GM18907 (cell line): ENCODE measurements around the gene PDE10A.

ENCODE experiments used
- ATAC-seq: cut with Tn5 transposase; IDR thresholded peaks from one replicate; pipeline ENCODE4 v1.9.1; 2021; ENCODE audit warnings: mild to moderate bottlenecking, moderate library complexity; ENCODE audit not compliant: unreplicated experiment

Gene PDE10A

DNA sequence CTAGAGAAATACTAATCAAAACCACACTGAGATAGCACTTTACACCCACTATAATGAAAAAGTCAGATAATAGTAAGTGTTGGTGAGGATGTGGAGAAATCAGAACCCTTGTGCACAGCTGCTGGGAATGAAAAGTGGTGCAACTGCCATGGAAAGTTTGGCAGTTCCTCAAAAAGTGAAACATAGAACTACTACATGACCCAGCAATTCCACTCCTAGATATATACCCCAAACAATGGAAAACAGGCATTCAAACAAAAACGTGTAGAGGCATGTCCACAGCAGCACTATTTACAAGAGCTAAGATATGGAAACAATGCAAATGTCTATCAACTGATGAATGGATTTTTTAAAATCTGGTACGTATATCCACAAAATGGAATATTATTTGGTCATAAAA lies 236.1 kb downstream of the PDE10A start:
- no peak for ATAC-seq

DNA sequence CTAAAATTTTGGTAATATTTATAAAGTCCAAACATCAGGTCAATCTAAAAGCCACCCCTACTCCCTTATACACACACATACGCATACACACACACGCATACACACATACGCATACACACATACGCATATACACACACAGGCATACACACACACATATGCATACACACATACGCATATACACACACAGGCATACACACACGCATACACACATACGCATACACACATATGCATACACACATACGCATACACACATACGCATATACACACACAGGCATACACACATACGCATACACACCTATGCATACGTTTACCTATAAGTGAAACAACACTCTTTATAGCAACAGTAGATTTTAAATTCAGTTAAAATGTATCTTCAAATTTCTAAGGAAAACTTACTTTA lies 240.8 kb downstream of the PDE10A start:
- no peak for ATAC-seq

DNA sequence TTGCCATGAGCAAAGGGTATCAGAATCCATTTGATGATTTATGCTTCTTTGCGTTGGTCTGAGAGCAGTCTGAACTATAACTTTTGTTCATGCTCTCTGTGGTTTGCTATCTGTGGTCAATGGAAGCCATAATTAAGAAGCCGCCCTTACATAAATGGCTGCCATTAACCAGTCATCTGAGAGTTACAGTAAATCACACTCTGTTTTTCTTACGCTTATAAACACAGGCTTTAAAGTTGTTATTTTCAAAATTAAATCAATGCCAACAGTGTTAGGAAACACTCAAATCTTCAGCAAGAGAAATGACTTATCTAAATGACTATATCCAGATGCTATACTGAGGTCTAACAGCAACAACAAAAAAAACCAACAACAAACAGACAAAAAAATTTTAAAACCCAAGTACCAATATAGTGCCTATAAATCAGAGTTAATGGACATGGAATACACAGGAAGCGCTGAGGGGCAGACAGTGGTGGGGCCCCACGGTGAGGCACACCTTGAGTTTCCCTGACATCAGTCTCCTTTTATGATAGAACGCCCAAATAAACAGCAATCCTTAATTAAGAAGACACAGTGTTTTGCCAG lies 245.7 kb downstream of the PDE10A start:
- ATAC-seq = no peak

DNA sequence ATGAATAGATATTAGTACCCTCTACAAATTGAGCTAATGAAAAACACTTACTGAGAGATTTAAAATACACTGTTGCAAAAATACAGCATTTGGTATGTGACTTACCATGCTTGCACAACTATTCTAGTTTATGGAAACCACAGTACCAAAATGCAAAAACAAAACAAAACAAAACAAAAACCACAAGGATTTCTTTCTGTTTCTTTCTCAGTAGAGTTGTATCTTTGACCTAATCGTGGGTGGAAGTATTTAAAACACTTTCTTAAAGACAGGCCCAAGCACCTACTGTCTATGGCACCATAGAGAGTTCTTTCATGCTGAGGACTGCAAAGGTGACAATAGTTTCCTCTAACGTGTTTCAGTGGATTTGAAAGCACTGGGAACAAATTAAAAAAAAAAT lies 258.3 kb downstream of the PDE10A start:
- no peak for ATAC-seq

DNA sequence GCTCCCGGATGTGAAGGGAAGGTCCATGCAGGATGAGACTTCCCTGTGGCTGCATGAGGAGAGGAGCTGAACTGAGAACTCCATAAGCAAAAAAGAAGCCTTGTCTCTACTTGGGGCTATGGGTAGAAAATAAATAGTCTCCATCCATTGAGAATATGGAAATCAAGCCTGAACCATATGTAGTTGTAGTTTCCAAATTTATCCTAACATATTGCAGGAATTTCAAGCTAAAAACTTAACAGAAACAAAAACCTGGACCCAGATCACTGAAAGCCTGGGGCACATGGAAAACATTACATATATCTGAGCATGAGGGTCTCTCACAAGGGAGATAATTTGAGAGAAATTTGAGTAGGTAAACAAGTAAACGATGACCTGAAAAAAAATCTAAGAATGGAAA lies 258.7 kb downstream of the PDE10A start:
- no peak for ATAC-seq

DNA sequence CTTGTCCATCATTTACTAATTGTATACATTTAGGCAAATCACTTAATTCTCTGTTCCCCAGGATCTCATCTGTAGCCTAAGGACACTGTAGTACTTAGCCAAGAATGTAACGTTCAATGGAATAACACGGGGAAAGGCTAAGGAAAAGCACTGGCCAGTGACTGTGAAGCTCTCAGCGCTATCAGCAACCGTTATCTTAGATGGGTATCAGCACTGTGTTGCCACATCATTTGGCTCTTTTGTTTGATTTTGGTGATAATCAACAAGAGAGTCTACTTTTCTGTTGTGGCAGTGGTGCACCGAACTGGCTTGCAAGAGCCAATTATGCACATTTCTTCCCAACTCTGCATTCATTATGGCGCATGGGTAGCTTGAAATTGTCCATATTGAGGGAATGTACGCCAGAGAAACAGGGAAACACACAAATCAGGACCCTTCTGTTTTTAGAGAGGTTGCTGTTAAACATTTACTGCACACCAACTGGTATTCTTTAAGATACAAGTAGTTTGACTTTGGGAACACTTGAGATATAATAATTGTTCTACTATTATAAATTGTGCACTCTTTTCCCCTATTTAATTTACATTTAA lies 259.9 kb downstream of the PDE10A start:
- no peak for ATAC-seq

DNA sequence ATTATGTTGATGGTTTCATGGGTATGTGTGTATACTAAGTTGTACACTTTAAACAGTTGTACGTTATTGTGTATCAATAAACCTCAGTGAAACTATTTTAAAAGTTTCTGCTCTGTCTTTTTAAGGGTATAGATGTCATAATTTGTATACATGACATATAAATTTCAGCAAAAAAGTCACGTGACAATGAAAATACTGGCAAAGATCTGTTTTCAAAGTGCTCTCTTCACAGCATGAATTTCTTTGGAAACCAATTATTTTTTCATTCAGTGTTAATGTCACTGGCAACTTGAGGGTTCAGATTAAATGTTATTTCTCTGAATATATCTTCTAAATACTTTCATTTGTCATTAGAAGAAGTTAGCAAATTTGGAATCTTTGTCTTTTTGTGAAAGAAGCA lies 261.9 kb downstream of the PDE10A start:
- no peak for ATAC-seq

DNA sequence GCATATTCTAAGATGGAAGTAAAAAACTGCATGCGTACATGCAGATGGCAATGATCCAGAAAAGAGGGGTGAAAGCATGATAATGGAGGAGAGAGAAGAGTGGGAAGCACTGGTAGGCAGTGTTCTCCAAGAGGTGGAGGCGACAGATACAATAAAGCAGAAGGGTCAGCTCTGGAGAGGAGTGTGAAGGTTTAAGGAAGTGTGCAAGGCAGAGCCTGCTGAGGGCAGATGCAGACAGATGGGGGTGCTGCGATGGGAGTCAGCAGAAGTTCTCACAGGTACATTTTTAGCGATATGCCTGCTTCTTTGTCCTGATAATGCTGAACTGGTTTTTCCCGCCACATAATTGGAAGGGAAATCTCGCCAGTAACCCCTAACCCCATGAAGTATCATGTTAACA lies 272.6 kb downstream of the PDE10A start:
- no peak for ATAC-seq

DNA sequence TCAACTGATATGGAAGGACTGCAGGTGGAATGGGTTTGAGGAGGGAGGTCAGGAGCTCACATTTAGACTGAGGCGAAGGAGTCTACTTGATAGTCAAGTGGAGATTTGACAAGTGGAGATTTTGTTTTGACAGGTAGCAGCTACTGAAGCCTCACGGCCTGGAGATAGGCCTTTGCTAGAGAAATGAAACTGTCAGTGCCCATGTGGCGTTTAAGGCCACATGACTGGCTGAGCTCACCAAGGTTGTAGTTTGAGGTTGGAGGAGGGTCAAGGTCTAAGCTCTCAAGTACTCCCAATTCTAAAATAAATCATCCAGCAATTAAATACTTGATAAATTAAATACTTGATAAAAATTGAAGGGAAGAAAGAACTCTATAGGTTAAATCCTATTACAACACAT lies 273.5 kb downstream of the PDE10A start:
- no peak for ATAC-seq

DNA sequence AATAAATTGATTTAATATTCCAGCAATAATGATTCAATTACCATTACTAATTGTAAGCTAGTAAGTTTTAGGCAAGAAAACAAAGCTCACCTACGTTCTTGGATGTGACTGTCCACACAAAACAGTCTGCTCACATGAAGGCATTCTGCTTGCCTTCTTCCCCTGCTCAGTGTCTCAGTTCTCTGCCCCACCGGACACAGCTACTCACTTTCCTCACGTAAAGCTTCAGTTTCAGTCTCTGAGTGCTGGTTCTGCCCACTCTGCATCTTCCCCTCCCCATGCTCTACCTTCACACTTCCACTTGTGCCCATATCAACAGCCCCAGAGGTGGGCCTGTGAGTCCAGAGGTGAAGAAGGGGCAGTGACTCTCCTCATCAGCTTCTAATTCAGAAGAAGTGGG lies 279.7 kb downstream of the PDE10A start:
- no peak for ATAC-seq

DNA sequence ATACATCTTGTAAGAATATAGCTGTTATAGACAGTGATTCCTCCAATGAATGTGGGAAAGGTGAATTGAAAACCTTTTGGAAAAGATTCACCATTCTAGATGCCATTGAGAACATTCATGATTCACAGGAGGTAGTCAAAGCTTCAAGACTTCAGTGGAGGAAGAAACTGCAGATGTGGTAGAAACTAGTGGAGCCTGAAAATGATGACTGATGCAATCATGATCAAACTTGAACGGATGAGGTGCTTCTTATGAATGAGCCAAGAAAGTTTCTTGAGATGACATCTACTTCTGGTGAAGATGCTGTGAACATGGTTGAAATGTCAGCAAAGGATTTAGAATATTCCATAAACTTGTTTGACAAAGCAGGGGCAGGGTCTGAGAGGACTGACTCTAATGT lies 286.9 kb downstream of the PDE10A start:
- no peak for ATAC-seq

DNA sequence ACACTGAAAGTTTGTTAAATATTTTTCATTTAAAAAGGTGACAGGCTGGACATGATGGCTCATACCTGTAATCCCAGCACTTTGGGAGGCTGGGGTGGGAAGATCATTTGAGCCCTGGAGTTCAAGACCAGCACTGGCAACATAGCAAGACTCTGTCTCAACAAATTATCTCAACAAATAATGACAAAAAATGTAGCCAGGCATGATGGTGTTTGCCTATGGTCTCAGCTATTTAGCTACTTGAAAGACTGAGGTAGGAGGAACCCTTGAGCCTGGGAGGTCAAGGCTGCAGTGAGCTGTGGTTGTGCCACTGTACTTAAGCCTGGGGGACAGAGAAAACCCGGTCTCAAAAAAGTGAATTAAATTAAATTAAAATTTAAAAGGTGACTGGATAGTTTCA lies 297.7 kb downstream of the PDE10A start:
- no peak for ATAC-seq

DNA sequence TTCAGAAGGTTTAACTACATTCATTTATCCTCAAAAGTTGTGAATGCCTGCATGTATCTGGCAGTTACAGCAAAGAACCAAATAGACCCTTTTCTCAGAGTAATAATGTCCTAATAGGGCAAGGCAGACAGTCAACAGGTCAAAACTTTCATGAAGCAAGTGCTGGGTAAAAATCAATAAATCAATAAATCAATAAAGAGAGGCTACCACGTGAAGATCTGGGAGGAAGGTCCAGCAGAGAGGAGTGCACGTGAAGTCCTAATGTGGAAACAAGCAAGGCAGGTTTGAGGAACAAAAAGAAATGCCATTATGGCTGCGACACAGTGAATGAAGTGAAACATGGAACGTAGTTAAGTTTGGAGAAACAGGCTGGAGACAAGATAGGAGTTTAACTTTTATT lies 317.3 kb downstream of the PDE10A start:
- ATAC-seq = no peak

DNA sequence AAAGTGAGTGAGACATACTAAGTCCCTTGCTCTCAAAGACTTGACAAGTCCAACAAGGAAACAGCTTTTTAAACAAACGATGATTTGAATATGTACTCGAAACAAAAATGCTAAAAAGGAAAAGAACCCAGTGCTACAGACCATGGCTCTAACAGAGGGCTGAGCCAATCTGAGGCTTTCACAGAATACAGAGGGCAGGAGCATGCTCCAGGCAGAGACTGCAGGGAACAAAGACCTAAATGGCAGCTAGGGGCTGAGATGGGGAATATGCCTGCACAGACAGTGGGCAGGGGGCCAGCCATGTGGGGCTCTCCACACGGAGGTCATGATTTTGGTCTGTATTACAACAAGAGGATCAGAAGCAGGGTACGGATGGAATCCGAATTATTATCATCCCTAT lies 322.5 kb downstream of the PDE10A start:
- no peak for ATAC-seq

DNA sequence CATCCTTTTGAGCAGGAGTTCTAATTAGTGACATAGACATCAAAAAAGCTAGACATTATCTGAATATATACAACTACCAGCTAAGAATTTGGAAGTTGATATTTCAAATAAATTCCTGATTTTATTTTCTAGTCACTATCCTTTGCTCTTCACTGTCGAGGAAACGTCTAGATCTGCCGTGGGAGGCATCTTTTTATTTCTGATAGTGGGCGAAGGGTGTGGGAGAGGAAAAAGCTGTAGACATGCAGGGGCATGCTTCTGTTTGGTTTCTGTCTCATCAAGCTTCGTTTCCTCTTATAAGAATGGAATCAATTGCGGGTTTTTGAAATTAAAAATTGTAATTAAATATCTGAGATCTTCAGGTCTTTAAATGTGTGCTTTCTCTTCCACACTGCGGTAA lies 337.4 kb downstream of the PDE10A start:
- no peak for ATAC-seq

DNA sequence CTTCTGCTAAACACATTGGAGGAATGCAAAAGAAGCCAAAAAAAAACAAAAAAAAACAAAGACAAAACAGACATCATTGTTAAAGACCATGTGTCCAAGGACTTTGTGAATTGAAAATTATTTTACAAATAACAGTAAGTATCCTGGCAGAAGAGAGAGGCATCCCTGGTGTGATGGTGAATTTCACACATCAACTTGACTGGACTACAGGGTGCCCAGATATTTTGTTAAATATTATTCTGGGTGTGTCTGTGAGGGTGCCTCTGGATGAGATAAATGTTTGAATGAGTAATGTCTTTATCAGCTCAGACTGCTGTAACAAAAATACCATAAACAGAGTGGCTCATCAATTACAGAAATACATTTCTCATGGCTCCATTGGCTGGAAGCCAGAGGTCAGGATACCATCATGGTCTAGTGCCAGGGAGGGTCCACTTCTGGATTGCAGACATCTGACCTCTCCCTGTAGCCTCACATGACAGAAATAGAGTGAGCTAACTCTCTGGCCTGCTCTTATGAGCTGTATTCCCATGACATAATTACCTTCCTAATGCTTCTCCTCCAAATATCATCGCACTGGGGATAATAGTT lies 341.4 kb downstream of the PDE10A start:
- no peak for ATAC-seq

DNA sequence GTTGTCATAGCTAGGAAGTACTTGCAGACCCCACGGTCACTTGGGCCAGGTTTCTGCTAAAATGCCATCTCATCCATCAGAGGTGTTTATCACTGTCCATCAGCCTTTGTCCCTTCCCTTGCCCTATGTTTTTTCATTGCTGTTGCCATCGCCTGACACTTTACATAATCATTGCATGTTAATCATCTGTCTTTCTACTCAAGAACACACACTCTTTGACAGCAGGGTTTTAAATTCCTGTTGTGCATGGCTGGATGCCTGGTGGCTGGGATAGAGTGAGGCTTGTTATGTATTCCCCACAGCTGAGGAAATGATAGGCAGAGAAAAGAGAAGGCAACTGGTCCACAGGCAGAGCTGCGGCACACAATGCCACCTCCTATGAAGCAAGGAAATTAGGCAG lies 341.9 kb downstream of the PDE10A start:
- ATAC-seq = no peak

DNA sequence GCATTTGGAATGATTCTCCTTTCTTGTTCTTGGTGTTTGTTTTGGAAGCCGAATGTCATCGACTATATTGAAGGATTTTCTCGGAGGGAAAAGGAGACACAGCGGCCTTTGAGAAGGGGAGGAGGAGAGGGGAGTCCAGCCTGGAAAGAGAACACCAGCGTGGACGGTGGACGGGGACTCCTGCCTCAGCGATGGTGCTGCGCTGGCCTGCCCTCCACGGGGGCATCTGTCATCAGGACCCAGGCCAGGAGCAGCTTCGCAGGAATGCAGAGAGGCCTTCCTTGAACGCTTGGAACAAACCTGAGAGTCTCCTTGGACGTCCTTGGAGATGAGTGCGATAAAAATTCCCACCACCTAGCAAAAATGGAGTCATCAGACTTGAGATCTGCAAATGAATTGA lies 345.3 kb downstream of the PDE10A start:
- ATAC-seq = no peak

DNA sequence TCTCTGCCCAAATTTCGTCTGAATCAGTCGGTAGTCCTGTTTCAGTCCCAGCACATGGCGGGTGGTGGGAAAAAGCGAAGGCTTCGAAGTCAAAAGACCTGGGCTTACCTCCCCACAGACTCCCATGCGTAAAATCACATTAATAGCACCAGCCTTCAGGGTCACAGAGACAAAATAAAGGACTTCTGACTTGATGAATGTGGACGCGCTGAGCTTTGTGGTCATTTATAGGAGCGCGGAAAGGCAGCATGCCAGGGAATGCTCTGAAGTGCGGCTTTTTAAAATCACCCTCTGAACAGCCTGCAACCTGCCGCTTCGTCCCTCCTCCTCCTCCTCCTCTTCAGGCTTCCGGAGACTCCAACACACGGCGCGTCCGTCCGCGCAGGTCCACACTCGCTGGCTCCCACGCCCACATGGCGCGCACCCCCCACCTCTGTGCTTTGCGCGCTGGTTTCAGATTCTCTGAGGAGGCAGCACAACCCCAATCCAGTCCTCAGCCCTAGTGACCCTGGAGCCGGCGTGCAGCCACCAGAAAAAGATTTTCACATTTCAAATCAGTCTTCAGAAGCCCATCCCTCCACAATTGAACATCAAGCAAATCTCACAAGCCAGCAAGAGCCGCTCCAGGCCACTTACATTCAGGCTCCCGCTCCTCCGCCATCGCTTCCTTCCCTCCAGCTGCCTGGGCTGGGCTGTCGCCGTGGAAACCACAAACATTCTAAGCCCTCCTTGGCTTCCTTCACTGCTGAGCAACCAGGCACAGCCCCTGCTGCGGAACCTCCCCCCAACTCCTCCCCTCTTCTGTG lies 353.9 kb downstream of the PDE10A start, which contains the start of gene C6orf118:
TSS of gene C6orf118 (minus strand) at position 680 of the 806 bp plus-strand sequence. CDS start at position 661, 19 bp downstream.
- no peak for ATAC-seq

DNA sequence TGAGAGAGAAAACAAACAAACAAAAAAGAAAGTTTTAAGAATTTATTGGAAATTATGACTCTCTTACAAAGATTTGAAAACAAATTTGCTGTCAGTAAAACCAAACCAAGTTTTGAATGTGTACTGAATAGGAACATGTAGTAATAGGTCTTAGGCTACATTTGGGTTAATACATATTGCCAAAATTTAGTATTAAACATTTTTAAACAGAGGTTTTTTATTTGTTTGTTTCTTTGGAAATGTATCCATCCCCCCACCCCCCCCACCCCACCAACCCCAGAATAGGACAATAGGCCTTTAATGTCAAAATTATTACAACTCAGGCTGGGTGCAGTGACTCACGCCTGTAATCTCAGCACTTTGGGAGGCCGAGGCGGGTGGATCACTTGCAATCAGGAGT lies 356.1 kb downstream of the PDE10A start:
- ATAC-seq = no peak

DNA sequence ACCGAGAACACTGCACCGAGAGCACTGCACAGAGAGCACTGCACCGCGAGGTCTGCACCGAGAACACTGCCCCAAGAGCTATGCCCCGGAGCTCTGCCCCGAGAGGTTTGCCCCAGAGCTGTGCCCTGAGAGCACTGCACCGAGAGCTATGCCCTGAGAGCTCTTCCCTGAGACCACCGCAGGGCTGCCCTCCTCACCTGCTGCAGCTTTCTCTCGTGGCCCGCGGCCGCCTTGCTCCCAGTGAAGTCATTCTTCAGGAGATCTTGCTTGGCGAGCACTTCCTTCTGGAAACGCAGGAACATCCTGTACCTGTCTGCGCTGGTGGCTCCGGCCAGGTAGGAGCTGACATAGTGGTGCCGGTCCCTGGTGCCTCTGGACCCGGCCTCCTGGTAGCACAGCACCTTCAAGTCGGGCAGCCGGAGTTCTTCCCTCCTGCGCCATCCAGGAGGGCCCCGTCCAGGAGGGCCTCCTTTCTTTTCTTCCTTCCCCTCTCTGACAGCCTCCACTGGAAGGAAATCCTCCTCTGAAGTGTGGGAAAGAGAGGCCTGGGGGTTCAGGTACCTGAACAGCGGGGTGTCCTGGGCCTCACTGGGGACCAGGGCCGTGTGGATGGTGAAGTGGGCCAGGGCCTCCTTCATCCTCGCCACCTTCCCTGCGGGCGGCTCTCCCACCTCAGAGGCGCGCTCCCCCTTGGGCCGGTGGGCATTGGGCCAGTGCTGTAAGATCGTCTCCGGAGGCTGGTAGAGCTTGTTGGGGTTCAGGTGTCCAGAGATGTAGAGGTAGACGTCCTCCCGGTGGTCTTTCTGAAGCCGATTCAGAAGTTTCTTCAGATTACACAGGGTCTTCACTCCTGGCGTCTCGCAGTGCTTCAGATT lies 361.4 kb downstream of the PDE10A start:
- ATAC-seq = no peak
